Measurements from ENCODE around the gene TMEM132C.

TMEM132C gene

DNA sequence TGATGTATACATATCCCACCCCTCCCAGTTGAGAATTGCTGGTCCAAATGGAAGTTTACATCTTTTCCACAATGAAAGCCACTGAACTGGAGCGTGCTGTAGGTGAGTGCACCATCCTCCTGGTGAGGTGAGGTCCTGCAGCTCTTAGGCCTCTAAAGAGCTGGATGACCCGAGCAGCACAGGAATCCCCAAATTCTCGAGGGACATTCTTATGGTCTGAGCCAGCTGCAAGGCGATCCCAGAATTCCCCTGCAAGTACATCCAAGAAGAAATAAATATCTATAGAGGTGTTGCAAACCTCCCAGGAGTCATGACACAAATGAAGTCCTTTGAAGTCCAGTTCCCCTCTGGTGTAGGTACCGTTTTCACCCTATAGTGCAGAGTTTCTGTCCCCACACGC is 24.0 kb downstream of the TMEM132C start:
- DNase-seq = no peak

DNA sequence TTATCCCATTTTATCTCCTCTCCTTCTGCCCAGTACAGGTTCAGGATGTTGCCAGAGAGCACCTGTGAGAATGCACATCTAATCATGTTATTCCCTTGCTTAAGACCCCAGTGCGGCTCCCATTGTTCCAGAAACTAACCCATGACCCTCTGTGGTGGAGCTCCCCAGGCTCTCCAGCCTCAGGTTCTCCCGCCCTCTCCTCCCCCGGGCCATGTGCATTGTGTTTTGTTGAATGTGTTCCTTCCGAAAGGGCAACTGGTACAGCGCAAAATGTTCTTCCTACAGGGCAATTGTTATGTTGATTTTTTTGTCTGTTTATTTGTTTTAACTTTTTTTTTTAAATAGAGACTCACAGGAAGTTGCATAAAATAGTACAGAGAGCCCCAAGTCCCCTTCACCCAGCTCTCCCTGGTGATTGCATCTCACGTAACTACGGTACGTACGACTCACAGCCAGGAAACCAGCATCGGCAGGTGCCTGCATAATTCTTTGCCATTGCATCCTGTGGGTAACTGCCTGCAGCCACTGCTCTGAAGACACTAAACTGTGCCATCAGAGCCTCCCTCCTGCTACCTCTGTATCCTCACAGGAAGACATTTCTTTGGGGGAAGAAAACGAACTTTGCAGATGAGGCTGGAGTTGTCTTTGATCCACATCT is 31.2 kb downstream of the TMEM132C start:
- DNase-seq = no peak

DNA sequence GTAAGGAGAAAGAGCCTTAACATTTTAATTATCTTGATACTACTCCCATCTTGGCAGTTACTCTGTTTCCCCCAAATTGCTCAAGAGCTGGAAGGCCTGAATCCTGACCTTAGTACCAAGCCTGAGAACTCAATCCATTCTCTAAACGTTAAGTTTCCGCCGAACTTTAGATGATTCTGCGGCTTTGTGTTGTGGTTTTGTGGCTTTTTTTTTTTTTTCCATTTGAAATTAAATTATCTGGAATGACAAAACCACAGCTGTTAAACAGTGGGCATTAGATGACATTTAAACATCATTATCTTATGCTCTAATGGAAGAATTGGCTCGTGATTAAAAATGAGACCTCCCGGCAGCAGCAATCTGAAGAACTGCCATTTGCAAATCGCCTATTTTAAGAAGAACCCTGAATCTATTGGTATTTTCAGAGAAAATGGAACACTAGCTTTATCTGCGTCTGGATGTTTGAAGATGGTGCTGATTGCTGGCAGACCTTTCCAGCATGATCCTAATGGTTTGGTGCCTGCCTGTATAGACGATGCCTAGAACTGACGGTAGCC is 38.4 kb downstream of the TMEM132C start:
- no peak for DNase-seq

DNA sequence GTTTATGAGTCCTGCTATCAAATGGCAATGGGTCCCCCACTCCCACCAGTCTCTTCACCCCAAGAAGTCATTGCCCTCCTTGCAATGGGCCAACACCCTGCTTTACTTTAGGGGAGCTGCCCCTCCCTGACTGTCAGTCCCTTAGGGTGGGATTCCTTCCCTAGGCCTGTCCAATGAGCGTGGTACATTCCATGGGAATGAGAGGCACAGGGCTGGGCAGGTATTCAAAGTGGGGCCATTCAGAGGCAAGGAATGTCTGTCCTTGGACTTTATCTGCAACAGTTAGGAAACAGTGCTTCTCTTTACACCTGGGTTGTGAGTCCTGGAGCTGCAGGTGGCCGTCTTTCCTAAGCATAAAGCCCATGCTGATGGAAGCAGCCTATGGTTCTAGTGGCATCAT is 40.8 kb downstream of the TMEM132C start:
- no peak for DNase-seq

DNA sequence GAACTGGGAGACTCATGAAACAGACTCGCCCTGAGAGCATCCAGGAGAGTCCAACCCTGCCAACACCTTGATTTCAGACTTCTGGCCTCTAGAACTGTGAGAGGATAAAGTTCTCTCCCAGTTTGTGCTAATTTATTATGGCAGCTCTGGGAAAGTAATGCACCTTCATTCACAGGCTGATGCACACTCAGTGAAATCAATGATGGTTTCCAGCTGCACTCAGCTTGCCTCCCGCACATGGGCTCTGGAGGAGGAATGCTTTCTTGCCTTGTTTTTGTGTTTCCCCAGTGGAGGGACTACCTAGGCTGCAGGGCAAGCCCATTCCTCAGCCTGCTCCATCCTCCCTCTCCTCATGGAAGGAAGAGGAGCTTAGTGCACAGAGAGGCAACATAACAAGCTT is 45.7 kb downstream of the TMEM132C start:
- DNase-seq = no peak

DNA sequence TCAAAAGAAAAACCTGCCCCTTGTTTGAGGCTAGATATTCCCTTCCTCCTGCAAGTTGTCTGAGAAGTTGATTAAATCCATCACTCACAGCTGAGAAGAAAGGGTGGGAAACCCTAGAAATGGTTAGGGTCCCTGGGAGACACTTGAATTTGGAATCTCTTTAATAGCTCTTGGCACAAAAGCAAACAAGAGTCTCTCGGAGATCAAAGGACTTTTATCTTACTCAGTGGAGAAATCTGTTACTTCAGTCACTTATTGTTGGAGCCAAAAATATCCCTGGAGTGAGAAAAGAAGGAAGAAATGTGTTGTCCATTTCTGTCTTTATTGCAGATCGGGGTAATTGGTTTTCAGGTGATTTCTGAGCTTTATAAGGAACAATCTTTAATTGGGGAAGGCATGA is 47.0 kb downstream of the TMEM132C start:
- DNase-seq = no peak

DNA sequence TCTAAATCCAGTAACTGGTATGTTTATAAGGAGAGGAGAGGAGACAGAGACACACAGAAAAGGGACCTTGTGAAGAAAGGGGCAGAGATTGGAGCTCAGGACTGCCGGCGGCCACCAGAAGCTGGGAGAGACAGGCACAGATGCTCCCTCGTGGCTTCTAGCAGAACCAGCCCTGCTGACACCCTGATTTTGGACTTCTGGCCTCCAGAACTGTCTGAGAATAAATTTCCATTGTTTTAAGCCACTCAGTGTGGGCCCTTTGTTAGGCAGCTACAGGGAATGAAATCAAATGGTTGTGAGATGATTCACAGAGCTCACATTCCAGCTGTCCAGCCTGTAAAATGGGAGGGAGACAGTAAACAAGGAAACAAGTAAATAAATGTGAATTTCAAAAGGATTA is 47.6 kb downstream of the TMEM132C start:
- no peak for DNase-seq

DNA sequence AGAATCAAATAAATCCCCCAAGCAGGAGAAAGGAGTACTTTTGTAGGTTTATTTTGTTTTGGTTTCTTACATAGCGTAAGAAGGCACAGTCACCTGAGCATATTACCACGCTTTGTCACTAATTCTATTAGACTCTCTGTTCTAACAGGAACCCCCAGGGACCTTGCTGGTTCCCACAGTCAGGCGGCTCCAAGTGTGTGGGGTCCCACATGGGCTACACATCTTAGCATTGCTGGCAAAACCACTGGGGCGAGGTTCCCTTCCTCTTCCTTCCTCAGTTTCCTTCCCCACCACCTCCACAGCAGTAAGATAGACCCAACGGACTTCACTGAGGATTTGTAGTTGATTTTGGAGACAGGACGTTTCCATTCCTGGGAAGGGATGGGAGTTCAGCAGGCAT is 49.1 kb downstream of the TMEM132C start:
- DNase-seq = no peak

DNA sequence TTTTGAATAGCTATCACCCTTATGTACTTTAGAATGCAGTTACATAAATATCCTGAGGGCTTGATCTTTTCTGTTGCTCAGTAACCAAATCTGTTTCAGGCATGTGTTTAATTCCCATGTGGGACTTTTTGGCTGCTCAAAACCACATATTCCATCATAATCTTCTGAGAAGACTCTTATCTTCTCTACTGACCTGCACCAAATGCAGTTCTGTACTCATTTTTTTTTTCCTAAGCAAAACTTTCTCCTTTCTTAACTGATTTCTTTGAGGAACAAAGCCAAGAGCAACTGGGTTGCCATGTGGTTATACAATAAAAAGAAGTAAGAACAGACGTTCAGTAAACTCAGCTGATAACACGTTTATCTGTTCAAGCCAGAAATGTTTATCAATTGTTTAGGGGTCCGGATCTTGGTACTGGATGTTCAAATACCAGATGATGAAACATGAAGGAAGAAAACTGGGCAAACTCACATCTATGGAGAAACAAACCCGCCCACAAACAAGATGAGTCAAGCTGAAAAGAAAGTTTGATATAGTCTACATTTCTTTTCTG is 50.1 kb downstream of the TMEM132C start:
- no peak for DNase-seq

DNA sequence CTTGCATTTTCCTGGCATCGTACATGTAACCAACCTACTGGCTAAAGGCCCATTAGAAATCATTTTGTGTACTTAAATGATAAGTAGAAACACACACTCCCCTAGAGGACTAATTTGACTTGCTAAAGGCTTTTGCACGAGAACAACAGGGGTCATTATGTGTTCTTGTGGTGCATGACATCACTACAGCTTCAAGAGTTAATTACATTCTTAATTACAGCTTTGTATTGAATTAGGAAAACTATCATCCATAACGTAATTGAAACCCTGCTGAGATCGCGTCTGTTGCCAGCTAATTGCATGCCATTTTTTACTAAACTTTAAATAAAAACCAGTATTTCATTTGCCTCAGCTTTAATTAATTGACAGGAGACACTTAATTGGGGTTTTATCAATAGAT is 51.4 kb downstream of the TMEM132C start:
- no peak for DNase-seq

DNA sequence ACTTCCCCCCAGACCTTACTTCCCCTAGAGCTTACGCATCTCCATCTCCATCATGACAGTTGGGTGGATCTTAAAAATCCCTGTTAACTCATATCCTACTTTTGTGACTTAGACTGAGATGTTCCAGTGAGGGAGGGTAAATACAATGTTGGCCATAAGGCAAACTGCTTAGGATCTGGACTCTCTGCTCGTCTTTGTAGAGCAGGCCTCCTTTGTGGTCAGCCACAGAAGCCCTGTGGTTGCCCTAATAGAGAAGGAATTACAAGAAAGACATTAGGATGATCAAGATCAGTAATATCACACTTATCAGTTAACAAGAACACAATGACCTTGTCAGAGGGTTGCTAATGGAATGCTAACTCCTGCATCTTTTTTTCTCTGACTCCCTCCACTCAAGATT is 52.0 kb downstream of the TMEM132C start:
- no peak for DNase-seq

DNA sequence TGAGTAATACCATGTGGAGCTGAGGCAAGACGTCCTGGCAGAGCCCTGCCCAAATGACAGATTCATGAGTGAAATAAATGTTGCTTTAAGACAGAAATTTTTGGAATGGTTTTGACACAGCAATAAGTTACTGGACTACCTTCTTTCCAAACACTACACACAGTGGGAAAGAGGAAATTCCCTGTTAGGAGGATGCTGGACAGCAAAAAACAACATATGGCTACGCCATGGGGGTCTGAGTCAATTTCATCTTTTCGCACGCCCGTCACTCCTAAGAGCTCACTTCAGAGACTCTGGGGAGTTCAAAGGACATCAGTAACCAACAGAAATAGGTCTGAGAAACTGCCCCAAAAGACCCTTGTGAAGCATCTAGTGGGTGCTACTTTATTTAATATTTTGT is 55.4 kb downstream of the TMEM132C start:
- no peak for DNase-seq

DNA sequence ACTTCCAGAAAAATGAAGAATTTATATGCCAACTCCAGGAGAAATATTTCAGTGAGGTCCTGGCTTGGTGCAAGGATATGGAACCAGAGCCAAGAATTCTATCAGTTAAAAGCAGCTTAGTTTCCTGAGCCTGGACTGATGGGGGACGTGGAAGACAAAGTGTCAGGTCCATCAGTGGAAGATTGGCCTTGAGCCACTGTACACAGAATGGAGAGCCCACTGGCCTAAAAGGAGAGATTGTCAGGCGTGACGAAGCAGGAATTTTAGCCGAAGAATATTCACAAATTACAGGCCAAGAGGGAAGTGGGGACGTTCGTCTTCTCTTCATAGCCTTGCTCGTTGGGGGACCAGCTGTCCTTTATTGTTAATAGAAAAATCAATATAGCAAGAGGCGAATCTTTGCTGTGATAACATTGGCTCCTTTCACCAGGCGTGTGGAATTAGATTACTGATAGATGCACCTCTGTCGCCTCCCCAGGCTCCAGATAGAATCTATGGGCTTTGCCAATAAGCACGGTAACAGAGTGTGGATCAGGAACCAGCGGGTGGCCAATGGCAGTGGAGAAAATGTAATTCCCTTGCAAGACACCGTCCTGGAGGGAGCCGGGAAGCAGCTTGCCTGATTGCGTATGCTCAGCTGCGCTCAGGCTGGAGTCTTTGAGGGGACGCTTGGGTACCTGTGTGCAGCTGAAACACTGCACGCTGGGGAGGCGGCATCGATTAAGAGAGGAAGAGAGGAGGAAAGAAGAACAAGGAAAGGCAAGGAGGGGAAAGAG is 56.4 kb downstream of the TMEM132C start:
- DNase-seq = no peak

DNA sequence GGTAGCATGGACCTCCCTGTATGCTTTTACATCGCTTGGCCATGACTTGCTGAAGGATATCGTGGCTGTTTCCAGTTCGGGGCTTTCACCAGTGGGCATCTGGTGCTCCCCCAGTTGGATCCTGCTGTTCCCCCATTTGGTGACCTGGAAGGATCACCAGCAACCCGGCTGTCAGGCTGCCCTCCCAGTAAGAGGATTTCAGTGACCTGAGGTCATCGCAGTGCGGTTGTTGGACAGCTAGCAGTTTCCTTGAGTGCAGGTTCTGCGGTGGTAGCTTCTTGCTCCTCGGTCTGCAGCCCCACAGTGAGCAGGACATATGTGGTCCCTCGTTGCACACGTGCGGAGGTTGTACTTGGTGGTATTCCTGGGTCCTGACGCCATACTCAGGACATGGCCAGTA is 58.7 kb downstream of the TMEM132C start:
- no peak for DNase-seq

DNA sequence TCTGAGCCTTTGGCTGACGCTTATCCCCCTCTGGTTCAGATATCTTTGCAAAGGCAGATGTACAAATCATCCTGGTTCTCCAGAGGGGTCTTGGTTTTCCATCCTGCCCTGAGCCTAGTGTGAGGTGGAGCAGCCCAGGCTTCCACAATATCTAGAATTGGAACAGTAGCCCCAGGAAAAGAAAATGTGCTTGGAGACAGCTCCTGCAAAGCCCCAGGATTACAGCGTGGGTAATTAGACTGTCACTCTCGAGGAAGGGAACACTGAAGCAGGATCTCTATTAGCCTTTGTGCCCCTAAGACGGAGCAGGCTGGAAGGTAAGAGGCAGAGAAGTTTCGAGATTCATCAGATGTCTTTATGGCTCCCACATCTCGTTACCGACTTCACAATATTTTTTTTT is 59.4 kb downstream of the TMEM132C start:
- no peak for DNase-seq

DNA sequence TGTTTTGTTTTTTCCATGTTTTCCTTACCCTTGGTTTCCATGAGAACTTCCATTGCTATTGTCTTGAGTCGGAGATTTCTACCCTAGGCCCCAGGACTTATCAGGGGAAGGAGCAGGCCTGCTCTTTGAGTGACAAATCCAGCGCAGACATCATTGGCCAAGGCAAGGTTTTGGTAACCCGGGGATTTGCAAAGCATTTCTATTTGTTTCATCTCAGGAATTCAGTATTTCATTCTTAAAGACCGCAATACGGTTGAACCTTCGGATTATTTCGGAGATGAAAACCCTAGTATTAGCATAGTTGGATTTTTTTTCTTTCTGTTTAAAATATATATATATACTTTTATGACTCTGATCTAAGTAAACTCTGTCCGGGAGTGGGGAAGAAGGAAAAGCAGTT is 62.0 kb downstream of the TMEM132C start:
- no peak for DNase-seq

DNA sequence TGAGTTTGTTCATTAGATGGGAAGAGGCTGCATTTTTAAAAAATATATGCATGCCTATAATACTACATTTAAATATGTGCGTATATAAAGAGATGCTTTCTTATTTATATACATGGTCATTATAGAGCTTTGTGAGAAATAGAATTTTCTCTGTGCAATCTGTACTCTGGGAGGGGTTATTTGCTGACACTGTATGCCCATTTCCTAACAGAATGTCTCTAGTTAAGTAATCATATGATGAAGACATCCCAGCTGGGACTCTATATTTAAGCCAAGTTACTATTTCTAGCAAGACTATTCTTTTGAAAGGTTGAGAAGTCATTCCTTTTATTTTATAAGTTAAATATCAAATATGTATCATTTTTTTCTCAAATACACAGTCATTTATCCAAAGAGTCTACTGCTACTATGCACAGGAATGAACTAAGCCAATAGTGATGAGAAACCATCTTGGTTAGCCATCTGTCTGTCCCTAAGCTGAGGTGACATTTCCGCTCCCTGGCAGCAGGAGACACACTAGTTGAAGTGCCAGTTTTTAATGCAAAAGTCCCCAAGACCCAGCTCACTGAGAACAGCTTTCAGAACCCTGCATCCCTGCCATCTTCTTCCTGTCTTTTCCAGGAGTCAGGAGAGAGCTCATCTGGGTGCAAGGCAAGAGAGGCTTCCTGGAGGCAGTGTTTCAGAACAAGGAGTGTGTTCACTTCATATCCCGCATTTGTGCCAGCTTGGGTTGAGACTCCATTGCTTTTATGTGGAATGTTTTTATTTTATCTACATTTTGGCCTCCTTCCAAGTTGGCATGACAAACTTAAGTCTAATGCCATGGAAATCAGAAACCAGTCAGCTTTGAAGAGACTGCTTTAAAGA is 69.5 kb downstream of the TMEM132C start:
- no peak for DNase-seq

DNA sequence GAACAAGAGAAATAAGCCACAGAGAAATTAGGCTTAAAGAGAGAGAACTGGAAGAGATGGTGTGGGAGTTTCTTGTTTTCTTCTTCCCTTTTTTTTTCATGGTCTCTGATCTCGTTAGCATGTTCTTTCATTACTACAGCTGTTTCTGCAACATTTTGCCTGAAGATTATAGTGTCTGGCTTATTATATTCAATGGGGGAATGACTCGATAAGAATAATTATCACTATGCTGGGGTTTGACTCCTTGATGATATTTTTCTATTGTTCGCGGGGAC is 70.0 kb downstream of the TMEM132C start:
- no peak for DNase-seq

DNA sequence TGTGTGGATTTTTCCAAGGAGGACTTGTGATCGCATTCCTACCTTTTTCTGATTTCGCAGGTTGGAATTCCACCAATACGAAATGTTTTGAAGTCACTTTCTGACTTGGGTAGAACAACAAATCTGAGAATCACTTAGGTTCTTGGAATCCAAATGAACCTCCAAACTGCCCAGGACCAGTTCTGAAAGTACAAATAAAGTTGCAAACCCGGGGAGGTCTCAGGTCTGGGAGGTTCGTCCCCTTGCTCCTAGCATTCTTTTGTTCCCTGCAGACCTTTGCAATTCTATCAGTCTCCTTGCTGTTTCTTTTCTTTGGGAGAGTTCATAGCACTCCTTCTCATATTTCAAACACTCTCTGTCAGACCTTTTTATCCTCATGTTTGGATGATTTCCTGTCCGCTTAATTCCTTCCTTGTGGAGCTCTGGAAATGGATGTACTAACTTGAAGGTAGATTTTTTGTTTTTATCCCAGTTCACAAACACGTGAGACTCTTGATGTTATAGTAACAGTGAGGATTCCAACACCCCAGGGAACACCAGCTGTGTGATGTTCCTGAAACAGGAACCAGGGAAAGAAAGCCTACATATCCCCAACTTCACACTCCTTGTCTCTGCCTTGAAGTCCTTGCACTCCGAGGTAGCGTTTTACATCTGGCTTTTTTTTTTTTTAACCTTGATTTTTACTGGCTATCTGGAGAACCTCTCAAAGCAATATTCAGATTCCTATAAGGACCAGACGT is 70.6 kb downstream of the TMEM132C start:
- no peak for DNase-seq

DNA sequence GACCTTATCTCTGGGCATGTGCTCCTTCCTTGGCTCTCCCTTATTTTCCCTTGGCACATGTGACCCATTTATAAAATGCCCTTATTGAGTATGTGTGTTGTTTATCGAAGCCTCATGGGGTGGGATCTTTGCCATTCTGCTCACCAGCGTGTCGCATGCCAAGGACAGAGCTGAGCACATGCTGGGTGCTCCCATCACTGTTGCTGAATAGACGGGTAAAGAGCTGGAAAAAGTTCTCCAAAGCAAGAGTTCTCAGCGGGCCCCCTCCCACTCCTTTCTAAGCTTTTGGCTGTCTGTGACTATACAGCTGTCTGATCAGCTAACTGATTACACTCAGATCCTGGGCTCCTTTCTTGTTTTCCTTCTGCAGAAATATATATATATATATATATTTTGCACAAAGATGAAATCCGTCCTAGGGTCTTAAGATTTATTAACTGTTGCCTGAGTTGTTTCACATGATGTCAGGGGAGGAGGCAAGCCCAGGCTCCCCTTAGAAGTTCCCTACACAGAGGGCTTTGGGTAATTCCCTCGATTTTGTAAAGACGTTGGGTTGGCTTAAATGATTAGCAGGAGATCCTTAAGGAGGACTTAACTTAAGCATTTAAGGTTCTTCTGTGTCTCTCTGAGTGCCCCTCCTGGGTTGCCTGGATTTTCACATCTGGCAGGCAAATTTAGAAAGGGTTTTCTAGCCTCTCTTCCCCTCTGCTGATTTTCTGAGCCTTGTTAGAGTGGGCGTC is 71.6 kb downstream of the TMEM132C start:
- no peak for DNase-seq

DNA sequence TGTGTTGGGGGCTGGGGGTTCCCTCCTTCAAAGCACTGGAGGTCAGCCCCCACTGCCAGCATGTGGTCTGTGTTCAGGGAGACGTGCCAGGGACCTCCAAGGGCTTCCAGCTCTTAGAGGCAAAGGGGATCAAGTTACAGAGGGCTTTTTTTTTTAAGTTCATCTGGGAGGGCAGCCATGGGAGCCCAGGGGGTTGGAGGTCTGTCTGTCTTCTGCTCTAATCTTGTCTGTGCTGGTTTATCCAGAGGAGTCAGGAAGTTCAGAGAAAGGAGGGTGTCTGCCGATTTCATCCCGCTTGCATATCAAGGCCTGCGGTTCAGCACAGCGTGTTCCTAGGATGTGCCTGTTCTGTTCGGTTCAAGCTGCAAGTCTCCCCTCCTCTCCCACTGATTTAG is 72.2 kb downstream of the TMEM132C start:
- DNase-seq = no peak

DNA sequence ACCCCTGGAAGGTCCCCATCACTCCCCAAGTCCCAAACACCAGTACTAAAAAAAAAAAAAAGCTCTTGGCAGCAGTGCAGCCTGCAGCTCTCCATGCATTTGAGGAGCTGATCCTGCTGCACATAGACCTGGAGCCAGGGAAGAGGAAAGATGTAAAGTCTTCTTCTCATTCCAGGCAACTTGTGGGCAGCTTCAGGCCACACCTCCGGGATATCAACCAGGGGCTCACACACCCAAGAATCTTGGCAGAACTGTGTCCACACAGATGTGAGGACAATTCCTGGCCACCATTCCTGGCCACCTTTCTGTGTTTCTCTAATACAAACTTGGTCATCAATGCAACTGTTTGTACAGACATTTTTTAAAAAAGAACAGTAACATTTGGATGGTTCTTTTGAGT is 72.7 kb downstream of the TMEM132C start:
- no peak for DNase-seq

Data from activated T-cell treated with anti-CD3 and anti-CD28 coated beads, Interleukin-2, amount 50 U/mL, for 1 hour (primary cell).